ENCODE measurements around the gene EME2.

DNA sequence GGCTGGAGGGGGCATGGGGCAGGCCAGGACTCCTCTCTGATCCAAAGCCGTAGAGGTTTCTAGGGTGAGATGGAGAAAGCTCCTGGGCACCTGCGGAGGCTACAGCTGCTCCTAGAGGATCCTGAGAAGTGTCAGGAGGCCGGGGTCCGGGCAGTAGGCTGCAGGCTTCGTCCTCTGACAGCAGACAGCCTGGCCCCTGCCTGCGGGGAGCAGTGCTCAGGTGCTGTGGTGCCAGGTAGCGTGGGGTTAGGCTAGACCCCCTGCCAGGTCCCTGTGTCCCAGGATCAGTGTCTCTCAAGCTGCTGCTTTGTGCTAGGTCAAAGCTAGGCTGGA lies 1.8 kb downstream of the EME2 start:
- TF ChIP-seq ZNF33A (CRISPR knock-in tag; IDR thresholded peaks at IDR 0.05; ENCODE audit: borderline replicate concordance) (no peak), RXRA (CRISPR knock-in tag; IDR thresholded peaks at IDR 0.05) (no peak), ZNF263 (CRISPR knock-in tag; IDR thresholded peaks at IDR 0.05) (no peak), ZSCAN20 (CRISPR knock-in tag; IDR thresholded peaks at IDR 0.05; ENCODE audit: borderline replicate concordance) (no peak), ZNF354B (CRISPR knock-in tag; IDR thresholded peaks at IDR 0.05) (no peak)
- TF ChIP-seq, protein P1, sequence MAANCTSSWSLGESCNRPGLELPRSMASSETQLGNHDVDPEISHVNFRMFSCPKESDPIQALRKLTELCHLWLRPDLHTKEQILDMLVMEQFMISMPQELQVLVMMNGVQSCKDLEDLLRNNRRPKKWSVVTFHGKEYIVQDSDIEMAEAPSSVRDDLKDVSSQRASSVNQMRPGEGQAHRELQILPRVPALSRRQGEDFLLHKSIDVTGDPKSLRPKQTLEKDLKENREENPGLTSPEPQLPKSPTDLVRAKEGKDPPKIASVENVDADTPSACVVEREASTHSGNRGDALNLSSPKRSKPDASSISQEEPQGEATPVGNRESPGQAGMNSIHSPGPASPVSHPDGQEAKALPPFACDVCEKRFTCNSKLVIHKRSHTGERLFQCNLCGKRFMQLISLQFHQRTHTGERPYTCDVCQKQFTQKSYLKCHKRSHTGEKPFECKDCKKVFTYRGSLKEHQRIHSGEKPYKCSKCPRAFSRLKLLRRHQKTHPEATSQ (CRISPR knock-in tag; IDR thresholded peaks at IDR 0.05; ENCODE audit: borderline replicate concordance) = no peak
- TF ChIP-seq, protein P2, sequence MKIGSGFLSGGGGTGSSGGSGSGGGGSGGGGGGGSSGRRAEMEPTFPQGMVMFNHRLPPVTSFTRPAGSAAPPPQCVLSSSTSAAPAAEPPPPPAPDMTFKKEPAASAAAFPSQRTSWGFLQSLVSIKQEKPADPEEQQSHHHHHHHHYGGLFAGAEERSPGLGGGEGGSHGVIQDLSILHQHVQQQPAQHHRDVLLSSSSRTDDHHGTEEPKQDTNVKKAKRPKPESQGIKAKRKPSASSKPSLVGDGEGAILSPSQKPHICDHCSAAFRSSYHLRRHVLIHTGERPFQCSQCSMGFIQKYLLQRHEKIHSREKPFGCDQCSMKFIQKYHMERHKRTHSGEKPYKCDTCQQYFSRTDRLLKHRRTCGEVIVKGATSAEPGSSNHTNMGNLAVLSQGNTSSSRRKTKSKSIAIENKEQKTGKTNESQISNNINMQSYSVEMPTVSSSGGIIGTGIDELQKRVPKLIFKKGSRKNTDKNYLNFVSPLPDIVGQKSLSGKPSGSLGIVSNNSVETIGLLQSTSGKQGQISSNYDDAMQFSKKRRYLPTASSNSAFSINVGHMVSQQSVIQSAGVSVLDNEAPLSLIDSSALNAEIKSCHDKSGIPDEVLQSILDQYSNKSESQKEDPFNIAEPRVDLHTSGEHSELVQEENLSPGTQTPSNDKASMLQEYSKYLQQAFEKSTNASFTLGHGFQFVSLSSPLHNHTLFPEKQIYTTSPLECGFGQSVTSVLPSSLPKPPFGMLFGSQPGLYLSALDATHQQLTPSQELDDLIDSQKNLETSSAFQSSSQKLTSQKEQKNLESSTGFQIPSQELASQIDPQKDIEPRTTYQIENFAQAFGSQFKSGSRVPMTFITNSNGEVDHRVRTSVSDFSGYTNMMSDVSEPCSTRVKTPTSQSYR (CRISPR knock-in tag; IDR thresholded peaks at IDR 0.05; ENCODE audit: borderline replicate concordance) = no peak
- TF ChIP-seq, protein P3, sequence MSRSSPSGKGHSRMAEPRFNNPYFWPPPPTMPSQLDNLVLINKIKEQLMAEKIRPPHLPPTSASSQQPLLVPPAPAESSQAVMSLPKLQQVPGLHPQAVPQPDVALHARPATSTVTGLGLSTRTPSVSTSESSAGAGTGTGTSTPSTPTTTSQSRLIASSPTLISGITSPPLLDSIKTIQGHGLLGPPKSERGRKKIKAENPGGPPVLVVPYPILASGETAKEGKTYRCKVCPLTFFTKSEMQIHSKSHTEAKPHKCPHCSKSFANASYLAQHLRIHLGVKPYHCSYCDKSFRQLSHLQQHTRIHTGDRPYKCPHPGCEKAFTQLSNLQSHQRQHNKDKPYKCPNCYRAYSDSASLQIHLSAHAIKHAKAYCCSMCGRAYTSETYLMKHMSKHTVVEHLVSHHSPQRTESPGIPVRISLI (CRISPR knock-in tag; IDR thresholded peaks at IDR 0.05; ENCODE audit: borderline replicate concordance) = no peak
- TF ChIP-seq, protein P4, sequence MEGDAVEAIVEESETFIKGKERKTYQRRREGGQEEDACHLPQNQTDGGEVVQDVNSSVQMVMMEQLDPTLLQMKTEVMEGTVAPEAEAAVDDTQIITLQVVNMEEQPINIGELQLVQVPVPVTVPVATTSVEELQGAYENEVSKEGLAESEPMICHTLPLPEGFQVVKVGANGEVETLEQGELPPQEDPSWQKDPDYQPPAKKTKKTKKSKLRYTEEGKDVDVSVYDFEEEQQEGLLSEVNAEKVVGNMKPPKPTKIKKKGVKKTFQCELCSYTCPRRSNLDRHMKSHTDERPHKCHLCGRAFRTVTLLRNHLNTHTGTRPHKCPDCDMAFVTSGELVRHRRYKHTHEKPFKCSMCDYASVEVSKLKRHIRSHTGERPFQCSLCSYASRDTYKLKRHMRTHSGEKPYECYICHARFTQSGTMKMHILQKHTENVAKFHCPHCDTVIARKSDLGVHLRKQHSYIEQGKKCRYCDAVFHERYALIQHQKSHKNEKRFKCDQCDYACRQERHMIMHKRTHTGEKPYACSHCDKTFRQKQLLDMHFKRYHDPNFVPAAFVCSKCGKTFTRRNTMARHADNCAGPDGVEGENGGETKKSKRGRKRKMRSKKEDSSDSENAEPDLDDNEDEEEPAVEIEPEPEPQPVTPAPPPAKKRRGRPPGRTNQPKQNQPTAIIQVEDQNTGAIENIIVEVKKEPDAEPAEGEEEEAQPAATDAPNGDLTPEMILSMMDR (CRISPR knock-in tag; IDR thresholded peaks at IDR 0.05) = no peak

Data from HepG2 (cell line).